VCaP (cell line): ENCODE data around the gene ABCA13.

Experiments
- H3K27ac ChIP-seq: fragments of 450-650 bp; 2 replicates; pipeline ENCODE4 v1.5.1; 2017
- CTCF ChIP-seq: fragments of 450-650 bp; conservative IDR thresholded peaks from 2 replicates; pipeline ENCODE4 v1.5.1; 2017; ENCODE audit warnings: mild to moderate bottlenecking, moderate library complexity

ABCA13 gene

GRCh38 chr7:48416327-48416908 lies 245.2 kb downstream of the ABCA13 start:
- no peak for TF ChIP-seq CTCF

DNA sequence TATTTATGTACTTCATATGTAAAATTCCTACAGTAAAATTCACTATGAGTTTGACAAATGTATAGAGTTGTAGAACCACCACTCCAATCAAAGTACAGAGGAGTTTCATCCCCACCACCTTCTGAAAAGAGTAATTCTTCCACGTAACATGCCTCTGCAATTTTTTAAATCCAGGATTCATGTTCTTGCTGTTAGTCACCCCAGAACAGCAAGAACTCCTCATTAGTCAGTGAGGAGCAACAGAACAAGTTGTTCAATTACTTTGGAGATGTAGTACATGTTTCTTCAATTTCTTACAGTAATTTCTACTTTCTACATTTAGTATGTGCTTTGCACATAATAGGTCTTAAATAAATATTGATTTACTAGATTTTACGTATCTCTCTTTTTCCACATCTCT lies 248.1 kb downstream of the ABCA13 start:
- no peak for TF ChIP-seq CTCF
- no peak overlapping the region for H3K27ac ChIP-seq

More at GRCh38 chr7:48416327-48416908, 245.2 kb downstream of the ABCA13 start:
- no peak overlapping the region for H3K27ac ChIP-seq

GRCh38 chr7:48420206-48420605 lies 248.9 kb downstream of the ABCA13 start:
- no peak overlapping the region for H3K27ac ChIP-seq
- no peak for TF ChIP-seq CTCF

GRCh38 chr7:48421357-48421756 lies 250.1 kb downstream of the ABCA13 start:
- H3K27ac ChIP-seq, result no peak overlapping the region
- TF ChIP-seq CTCF, result no peak

- peak; percentile 95 for TF ChIP-seq CTCF
- H3K27ac ChIP-seq, result no peak overlapping the region
Measured at GRCh38 chr7:48424731-48425130, 253.5 kb downstream of the ABCA13 start.

- TF ChIP-seq CTCF, result no peak
- no peak overlapping the region for H3K27ac ChIP-seq
Measured at GRCh38 chr7:48426331-48426965, 255.2 kb downstream of the ABCA13 start.

DNA sequence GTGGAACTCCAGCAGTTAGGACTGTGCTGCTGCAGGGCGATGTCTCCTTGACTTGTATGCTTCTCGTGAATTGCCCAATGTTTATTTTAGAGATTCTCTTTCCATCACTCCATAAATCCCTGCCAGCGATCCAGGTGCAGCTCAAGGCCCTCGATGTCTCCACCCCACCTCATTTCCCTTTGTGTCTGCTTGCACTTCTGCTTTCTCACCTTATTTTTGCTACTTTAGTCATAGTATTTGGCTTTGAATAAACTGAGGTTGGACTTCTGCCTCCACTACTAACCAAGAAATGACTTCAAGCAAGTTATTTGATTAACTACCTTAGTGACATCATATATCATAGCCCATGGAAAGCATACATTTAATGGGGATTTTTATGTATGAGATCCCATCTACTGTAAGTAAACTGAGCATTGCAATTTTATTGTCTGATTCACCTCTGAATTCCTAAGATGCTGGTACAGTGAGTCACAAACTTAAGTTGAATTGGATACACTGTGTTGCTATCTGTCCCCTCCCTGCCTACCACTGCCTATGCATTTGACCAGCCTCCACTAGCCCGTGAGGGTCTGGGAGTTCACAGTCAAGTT lies 255.8 kb downstream of the ABCA13 start:
- H3K27ac ChIP-seq, result no peak overlapping the region
- TF ChIP-seq CTCF, result no peak
